Measurements from ENCODE around the gene NAT9.

DNA sequence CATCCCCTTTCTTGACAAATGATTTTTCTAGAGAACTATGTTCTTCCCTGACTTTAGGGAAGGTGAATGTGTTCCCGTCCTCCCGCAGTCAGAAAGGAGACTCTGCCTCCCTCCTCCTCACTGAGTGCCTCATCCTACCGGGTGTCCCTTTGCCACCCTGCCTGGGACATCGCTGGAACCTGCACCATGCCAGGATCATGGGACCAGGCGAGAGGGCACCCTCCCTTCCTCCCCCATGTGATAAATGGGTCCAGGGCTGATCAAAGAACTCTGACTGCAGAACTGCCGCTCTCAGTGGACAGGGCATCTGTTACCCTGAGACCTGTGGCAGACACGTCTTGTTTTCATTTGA lies 7.4 kb downstream of the NAT9 start:
- TF ChIP-seq, protein P1, sequence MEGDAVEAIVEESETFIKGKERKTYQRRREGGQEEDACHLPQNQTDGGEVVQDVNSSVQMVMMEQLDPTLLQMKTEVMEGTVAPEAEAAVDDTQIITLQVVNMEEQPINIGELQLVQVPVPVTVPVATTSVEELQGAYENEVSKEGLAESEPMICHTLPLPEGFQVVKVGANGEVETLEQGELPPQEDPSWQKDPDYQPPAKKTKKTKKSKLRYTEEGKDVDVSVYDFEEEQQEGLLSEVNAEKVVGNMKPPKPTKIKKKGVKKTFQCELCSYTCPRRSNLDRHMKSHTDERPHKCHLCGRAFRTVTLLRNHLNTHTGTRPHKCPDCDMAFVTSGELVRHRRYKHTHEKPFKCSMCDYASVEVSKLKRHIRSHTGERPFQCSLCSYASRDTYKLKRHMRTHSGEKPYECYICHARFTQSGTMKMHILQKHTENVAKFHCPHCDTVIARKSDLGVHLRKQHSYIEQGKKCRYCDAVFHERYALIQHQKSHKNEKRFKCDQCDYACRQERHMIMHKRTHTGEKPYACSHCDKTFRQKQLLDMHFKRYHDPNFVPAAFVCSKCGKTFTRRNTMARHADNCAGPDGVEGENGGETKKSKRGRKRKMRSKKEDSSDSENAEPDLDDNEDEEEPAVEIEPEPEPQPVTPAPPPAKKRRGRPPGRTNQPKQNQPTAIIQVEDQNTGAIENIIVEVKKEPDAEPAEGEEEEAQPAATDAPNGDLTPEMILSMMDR (IDR thresholded peaks at IDR 0.05), result no peak
- TF ChIP-seq POLR2A (IDR thresholded peaks at IDR 0.05), result no peak
